ENCODE results near the gene CCNY. TPM values are rescaled to one million over a fixed set of nuclear protein-coding genes. Genes with fewer than 3 reads are reported as not detected.

CCNY gene
- total RNA-seq, 1 donor from 2014 or later = 41.3 TPM

DNA sequence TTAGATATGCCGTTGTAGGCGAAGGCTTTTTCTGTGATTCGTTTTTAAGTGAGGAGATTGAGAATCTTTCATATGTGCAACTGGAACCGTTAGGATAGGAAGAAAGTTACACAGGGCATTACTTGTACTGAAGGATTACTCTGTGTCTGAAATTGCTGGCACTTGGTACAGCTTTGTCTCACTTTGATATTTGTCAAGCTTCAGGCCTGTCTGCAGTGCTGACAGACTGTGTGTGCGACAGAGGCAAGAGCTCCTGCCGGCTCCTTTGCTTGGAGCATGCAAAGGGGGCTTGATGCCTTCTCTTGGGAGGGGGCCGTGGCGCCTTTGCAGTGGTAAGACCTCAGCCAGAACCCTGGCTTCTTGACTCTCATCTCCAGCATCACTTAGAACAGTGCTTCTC is 45.8 kb downstream of the CCNY start:
- Histone ChIP-seq H3K4me3 (ENCODE audit: low read depth, low read length) (no peak overlapping the region), H3K36me3 (ENCODE audit: control insufficient read depth, insufficient read depth, low read length) (no peaks in the 10 kb centered on the region), H3K27me3 (ENCODE audit: control insufficient read depth, insufficient read depth, low read length) (no peaks in the 10 kb centered on the region)
- TF ChIP-seq, protein P1, sequence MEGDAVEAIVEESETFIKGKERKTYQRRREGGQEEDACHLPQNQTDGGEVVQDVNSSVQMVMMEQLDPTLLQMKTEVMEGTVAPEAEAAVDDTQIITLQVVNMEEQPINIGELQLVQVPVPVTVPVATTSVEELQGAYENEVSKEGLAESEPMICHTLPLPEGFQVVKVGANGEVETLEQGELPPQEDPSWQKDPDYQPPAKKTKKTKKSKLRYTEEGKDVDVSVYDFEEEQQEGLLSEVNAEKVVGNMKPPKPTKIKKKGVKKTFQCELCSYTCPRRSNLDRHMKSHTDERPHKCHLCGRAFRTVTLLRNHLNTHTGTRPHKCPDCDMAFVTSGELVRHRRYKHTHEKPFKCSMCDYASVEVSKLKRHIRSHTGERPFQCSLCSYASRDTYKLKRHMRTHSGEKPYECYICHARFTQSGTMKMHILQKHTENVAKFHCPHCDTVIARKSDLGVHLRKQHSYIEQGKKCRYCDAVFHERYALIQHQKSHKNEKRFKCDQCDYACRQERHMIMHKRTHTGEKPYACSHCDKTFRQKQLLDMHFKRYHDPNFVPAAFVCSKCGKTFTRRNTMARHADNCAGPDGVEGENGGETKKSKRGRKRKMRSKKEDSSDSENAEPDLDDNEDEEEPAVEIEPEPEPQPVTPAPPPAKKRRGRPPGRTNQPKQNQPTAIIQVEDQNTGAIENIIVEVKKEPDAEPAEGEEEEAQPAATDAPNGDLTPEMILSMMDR (IDR thresholded peaks at IDR 0.05; ENCODE audit: insufficient read depth, low read length, poor library complexity, severe bottlenecking) = no peak
- DNase-seq (ENCODE audit: low read depth) = no peak

DNA sequence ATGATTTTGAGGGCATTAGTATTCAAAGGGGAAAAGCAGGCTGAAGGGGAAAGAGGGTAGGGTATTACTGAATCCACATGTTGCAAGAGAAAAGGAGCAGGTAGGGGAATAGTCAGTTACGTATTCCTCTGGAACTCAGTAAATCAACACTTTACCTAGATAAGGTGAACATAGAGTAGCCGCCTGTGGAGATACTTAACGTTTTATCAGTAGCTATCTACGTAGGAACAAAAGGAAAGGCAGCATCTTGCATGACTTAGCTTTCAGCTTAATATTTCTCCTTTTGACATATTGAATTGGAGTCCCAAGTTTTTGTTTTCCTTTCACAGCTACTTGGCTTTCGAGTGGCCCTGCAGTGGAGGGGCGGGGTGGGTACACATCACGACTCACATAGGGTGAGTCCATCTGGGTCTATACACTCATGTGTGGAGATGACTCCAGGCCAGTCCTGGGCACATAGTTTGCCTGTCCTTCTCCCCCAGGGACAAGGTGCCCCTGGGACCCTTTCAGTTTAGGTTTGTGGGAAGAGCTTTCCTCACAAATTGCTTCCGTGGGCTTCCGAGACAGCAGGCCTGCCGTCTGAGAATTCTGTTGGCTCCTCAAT is 48.1 kb downstream of the CCNY start:
- Histone ChIP-seq H3K36me3 (ENCODE audit: control insufficient read depth, insufficient read depth, low read length) (no peaks in the 10 kb centered on the region), H3K27me3 (ENCODE audit: control insufficient read depth, insufficient read depth, low read length) (no peaks in the 10 kb centered on the region), H3K4me3 (ENCODE audit: low read depth, low read length) (no peak overlapping the region)
- no peak for DNase-seq (ENCODE audit: low read depth)
- TF ChIP-seq, protein P1 (IDR thresholded peaks at IDR 0.05; ENCODE audit: insufficient read depth, low read length, poor library complexity, severe bottlenecking) = no peak

DNA sequence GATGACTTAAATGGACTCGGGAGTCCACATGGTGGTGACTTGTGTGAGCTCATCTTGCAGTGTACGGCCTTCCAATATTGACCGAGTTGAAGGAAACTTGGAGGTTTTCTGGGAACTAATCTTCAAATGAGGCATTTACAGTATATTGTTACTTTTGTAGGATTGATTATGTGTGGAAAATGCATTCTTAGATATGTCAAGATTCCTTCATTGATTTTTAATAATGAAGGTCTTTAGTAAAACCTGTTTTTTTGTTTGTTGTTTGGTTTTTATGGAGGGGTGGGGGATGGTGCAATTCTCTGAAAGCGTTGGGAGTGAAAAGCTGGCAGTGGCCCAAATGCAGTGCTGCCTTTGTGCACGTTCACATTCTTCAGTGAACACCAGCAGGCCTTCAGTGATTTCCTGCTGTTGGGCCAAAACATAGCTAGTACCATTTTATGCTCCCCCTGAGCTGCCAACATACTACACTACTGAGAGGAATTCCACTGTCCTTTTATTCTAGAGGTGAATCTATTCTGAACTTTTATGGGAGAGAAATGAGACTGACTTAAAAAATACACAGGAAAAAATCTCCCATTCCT is 50.4 kb downstream of the CCNY start:
- Histone ChIP-seq H3K27me3 (ENCODE audit: control insufficient read depth, insufficient read depth, low read length) (no peaks in the 10 kb centered on the region), H3K36me3 (ENCODE audit: control insufficient read depth, insufficient read depth, low read length) (no peaks in the 10 kb centered on the region), H3K4me3 (ENCODE audit: low read depth, low read length) (no peak overlapping the region)
- TF ChIP-seq, protein P1 (IDR thresholded peaks at IDR 0.05; ENCODE audit: insufficient read depth, low read length, poor library complexity, severe bottlenecking) = no peak
- no peak for DNase-seq (ENCODE audit: low read depth)

DNA sequence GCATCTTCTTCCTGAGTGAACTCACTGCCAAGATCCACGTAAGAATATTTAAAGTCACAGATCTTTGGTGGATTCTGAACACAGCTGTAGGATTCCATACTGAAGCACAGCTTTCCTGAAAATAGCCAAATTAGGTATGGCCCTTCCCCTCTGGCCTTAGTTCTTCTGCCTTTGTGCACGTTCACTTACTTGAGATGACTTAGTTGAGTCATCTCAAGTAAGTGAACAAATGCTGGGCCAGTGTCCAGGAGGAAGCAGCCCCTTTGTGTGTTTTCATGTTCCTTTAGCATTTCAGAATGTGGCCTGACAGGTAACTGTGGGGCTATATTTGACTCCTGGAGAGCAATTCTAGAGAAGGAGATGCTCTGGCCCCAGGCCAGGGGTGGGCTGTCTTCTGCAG is 51.5 kb downstream of the CCNY start:
- Histone ChIP-seq H3K4me3 (ENCODE audit: low read depth, low read length) (no peak overlapping the region), H3K36me3 (ENCODE audit: control insufficient read depth, insufficient read depth, low read length) (no peaks in the 10 kb centered on the region), H3K27me3 (ENCODE audit: control insufficient read depth, insufficient read depth, low read length) (no peaks in the 10 kb centered on the region)
- DNase-seq (ENCODE audit: low read depth) = no peak
- TF ChIP-seq, protein P1 (IDR thresholded peaks at IDR 0.05; ENCODE audit: insufficient read depth, low read length, poor library complexity, severe bottlenecking) = no peak

DNA sequence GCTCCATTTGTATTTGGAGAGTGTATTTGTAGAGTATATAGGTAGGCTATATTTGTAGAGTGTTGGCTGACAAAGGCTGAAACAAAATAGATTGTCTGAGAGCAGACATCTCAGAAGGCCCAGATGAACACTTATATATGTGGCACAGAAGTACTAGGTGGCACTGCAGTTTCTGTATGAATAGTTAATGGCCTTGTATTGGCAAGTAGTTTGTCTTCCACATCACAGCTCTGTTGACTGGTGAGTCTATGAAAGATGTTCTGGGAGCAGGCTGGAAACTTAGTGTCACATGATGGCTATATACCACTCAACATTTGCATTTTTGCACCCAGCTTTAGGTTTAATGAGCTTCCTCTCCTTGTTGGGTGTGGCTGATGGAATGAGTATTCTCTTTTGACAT is 51.9 kb downstream of the CCNY start:
- Histone ChIP-seq H3K4me3 (ENCODE audit: low read depth, low read length) (no peak overlapping the region), H3K36me3 (ENCODE audit: control insufficient read depth, insufficient read depth, low read length) (no peaks in the 10 kb centered on the region)
- DNase-seq (ENCODE audit: low read depth) = no peak

More for the DNA sequence above, 51.9 kb downstream of the CCNY start:
- TF ChIP-seq, protein P1 (IDR thresholded peaks at IDR 0.05; ENCODE audit: insufficient read depth, low read length, poor library complexity, severe bottlenecking) = no peak
- no peaks in the 10 kb centered on the region for H3K27me3 ChIP-seq (ENCODE audit: control insufficient read depth, insufficient read depth, low read length)

All from kidney epithelial cell (primary cell).